ENCODE results near the gene GBP3.
"Not testable (repeated sequence)": the region's sequence is repeated elsewhere in the genome, so short reads cannot be mapped to it uniquely, and the experiment has no call there.

The GBP3 gene

DNA sequence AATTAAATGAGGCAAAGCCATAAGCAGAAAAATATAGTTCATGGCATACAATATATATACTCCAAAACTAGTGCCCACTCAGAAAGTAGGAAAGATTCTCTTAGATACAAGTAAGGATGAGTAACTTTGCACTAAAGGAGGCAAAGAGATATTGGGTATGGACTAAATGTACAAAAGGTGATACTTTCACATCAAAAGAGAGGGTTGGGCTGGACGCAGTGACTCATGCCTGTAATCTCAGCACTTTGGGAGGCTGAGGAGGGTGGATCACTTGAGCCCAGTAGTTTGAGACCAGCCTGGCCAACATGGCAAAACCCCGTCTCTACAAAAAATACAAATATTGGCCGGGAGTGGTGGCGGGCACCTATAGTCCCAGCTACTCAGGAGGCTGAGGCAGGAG lies 37.0 kb downstream of the GBP3 start:
- Histone ChIP-seq H3K27ac (ENCODE audit: low read length) (no peak overlapping the region), H3K4me1 (ENCODE audit: control insufficient read depth, low read depth, low read length) (no peaks in the 10 kb centered on the region), H3K4me3 (ENCODE audit: low read length) (no peak overlapping the region), H3K9ac (ENCODE audit: low read length) (no peak overlapping the region), H3K36me3 (ENCODE audit: control insufficient read depth, low read depth, low read length) (peaks cover 36% of the 10 kb centered on the region), H3K27me3 (ENCODE audit: control insufficient read depth, insufficient read depth, low read length) (no peaks in the 10 kb centered on the region), H3K9me3 (ENCODE audit: control insufficient read depth, low read depth, low read length) (no peaks in the 10 kb centered on the region)

GRCh38 chr1:88985032-88985431 lies 37.6 kb downstream of the GBP3 start:
- H3K36me3 ChIP-seq (ENCODE audit: control insufficient read depth, low read depth, low read length) = peaks cover 36% of the 10 kb centered on the region
- no peak overlapping the region for H3K27ac ChIP-seq (ENCODE audit: low read length)
- H3K27me3 ChIP-seq (ENCODE audit: control insufficient read depth, insufficient read depth, low read length) = no peaks in the 10 kb centered on the region
- H3K4me3 ChIP-seq (ENCODE audit: low read length) = no peak overlapping the region
- H3K9me3 ChIP-seq (ENCODE audit: control insufficient read depth, low read depth, low read length) = no peaks in the 10 kb centered on the region
- H3K4me1 ChIP-seq (ENCODE audit: control insufficient read depth, low read depth, low read length) = no peaks in the 10 kb centered on the region
- H3K9ac ChIP-seq (ENCODE audit: low read length) = no peak overlapping the region

GRCh38 chr1:88984569-88984968 lies 38.1 kb downstream of the GBP3 start:
- no peaks in the 10 kb centered on the region for H3K27me3 ChIP-seq (ENCODE audit: control insufficient read depth, insufficient read depth, low read length)
- H3K36me3 ChIP-seq (ENCODE audit: control insufficient read depth, low read depth, low read length) = peaks cover 36% of the 10 kb centered on the region
- H3K9me3 ChIP-seq (ENCODE audit: control insufficient read depth, low read depth, low read length) = no peaks in the 10 kb centered on the region
- H3K4me1 ChIP-seq (ENCODE audit: control insufficient read depth, low read depth, low read length) = no peaks in the 10 kb centered on the region
- H3K27ac ChIP-seq (ENCODE audit: low read length) = no peak overlapping the region
- no peak overlapping the region for H3K9ac ChIP-seq (ENCODE audit: low read length)
- H3K4me3 ChIP-seq (ENCODE audit: low read length) = no peak overlapping the region

GRCh38 chr1:88983791-88984559 lies 38.7 kb downstream of the GBP3 start:
- Histone ChIP-seq H3K36me3 (ENCODE audit: control insufficient read depth, low read depth, low read length) (peaks cover 36% of the 10 kb centered on the region), H3K9me3 (ENCODE audit: control insufficient read depth, low read depth, low read length) (no peaks in the 10 kb centered on the region), H3K4me1 (ENCODE audit: control insufficient read depth, low read depth, low read length) (no peaks in the 10 kb centered on the region), H3K9ac (ENCODE audit: low read length) (no peak overlapping the region), H3K27me3 (ENCODE audit: control insufficient read depth, insufficient read depth, low read length) (no peaks in the 10 kb centered on the region), H3K4me3 (ENCODE audit: low read length) (no peak overlapping the region), H3K27ac (ENCODE audit: low read length) (no peak overlapping the region)

DNA sequence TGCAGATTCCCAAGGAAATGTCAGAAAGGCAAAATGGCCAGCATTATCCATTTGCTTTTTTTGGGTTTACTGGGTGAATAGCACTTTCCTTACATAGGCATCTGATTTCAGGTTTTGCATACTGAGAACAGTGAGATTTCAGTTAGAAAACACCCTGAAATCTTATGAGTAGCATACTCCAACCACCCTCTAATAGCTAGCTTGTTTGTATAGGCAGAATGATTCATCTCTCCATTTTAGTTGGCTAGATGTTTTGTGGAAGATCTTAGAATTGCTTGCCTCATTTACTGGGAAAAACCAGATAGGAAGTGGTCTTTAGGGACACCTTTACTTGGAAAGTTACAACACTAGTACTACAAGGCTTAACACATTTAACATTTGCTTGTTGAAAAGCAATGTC lies 40.6 kb downstream of the GBP3 start:
- Histone ChIP-seq H3K27me3 (ENCODE audit: control insufficient read depth, insufficient read depth, low read length) (no peaks in the 10 kb centered on the region), H3K9ac (ENCODE audit: low read length) (no peak overlapping the region), H3K27ac (ENCODE audit: low read length) (no peak overlapping the region), H3K9me3 (ENCODE audit: control insufficient read depth, low read depth, low read length) (no peaks in the 10 kb centered on the region), H3K36me3 (ENCODE audit: control insufficient read depth, low read depth, low read length) (peaks cover 25% of the 10 kb centered on the region), H3K4me1 (ENCODE audit: control insufficient read depth, low read depth, low read length) (no peaks in the 10 kb centered on the region), H3K4me3 (ENCODE audit: low read length) (no peak overlapping the region)

DNA sequence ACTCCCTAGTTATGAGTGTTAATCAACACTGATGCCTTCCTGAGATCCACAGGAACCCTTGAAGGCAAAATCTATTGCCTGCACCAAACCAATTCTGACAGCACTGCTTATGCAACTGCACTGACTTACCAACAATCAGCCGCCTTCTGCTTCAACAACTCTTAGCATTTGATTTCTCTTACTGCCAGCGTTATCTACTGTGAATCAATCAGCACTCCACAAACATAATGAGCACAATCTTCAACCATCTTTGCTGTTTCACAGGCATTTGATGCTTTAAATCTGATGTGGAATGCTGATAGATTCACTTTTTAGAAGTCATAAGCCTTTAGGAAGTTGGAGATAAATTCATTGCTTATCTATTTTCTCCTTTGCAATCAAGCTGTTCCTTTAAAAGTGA lies 41.2 kb downstream of the GBP3 start:
- peaks cover 20% of the 10 kb centered on the region for H3K36me3 ChIP-seq (ENCODE audit: control insufficient read depth, low read depth, low read length)
- not testable (repeated sequence) for H3K27me3 ChIP-seq (ENCODE audit: control insufficient read depth, insufficient read depth, low read length); H3K9me3 ChIP-seq (ENCODE audit: control insufficient read depth, low read depth, low read length); H3K9ac ChIP-seq (ENCODE audit: low read length); H3K4me1 ChIP-seq (ENCODE audit: control insufficient read depth, low read depth, low read length); H3K4me3 ChIP-seq (ENCODE audit: low read length); H3K27ac ChIP-seq (ENCODE audit: low read length)

GRCh38 chr1:88980870-88981269 lies 41.8 kb downstream of the GBP3 start:
- no peaks in the 10 kb centered on the region for H3K9me3 ChIP-seq (ENCODE audit: control insufficient read depth, low read depth, low read length)
- H3K36me3 ChIP-seq (ENCODE audit: control insufficient read depth, low read depth, low read length) = peaks cover 18% of the 10 kb centered on the region
- no peak overlapping the region for H3K4me3 ChIP-seq (ENCODE audit: low read length)
- H3K27me3 ChIP-seq (ENCODE audit: control insufficient read depth, insufficient read depth, low read length) = no peaks in the 10 kb centered on the region
- H3K4me1 ChIP-seq (ENCODE audit: control insufficient read depth, low read depth, low read length) = no peaks in the 10 kb centered on the region
- no peak overlapping the region for H3K27ac ChIP-seq (ENCODE audit: low read length)
- no peak overlapping the region for H3K9ac ChIP-seq (ENCODE audit: low read length)

DNA sequence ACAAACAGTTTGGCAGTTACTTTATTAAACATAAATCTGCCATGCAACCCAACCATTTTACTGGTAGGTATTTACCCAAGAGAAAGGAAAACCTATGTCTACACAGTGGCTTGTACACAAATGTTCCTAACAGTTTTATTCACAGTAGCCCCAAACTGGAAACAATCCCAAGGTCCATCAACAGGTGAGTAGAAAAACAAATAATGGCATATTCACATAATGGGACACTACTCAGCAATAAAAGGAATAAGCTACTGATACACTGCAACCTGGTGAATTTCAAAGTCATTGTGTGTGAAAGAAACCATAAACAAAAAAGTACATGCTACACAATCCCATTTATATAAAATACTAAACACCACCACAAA lies 42.9 kb downstream of the GBP3 start:
- Histone ChIP-seq H3K36me3 (ENCODE audit: control insufficient read depth, low read depth, low read length) (peaks cover 15% of the 10 kb centered on the region), H3K9me3 (ENCODE audit: control insufficient read depth, low read depth, low read length) (no peaks in the 10 kb centered on the region), H3K27ac (ENCODE audit: low read length) (no peak overlapping the region), H3K27me3 (ENCODE audit: control insufficient read depth, insufficient read depth, low read length) (no peaks in the 10 kb centered on the region), H3K4me3 (ENCODE audit: low read length) (no peak overlapping the region), H3K4me1 (ENCODE audit: control insufficient read depth, low read depth, low read length) (no peaks in the 10 kb centered on the region), H3K9ac (ENCODE audit: low read length) (no peak overlapping the region)

DNA sequence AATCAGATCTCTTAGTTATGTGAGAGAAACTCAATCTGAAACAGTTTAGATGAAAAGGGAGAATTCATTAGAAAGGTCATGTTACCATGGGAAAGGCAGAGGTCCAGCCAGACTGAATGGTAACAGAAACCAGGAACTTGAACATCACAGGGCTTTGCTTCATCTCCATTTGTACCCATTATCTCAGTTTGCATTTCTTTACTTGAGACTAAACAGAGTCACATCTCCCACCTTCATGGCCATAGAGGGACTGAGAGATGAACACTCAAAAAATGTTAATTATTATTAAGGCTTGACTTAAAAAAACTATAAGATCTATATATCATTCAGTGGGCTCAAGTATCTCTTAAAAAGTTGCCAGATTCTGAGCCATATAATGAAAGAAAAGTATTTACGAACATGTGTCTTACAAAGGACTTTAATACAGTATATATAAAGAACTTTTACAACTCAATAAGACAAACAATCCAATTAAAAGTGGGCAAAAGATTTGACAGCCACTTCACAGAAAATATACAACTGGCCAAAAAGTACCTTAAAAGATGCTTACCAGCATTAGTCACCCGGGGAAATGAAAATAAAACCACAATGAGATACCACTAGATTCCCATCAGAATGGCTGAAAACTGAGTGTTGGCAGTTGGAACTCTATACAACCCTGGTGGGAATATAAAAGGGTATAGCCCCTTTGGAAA lies 43.5 kb downstream of the GBP3 start:
- Histone ChIP-seq H3K4me1 (ENCODE audit: control insufficient read depth, low read depth, low read length) (no peaks in the 10 kb centered on the region), H3K27ac (ENCODE audit: low read length) (no peak overlapping the region), H3K9ac (ENCODE audit: low read length) (no peak overlapping the region), H3K36me3 (ENCODE audit: control insufficient read depth, low read depth, low read length) (peaks cover 15% of the 10 kb centered on the region), H3K4me3 (ENCODE audit: low read length) (no peak overlapping the region), H3K9me3 (ENCODE audit: control insufficient read depth, low read depth, low read length) (no peaks in the 10 kb centered on the region), H3K27me3 (ENCODE audit: control insufficient read depth, insufficient read depth, low read length) (no peaks in the 10 kb centered on the region)

GRCh38 chr1:88976235-88976634 lies 46.4 kb downstream of the GBP3 start:
- no peak overlapping the region for H3K4me3 ChIP-seq (ENCODE audit: low read length)
- peaks cover 4% of the 10 kb centered on the region for H3K36me3 ChIP-seq (ENCODE audit: control insufficient read depth, low read depth, low read length)
- no peaks in the 10 kb centered on the region for H3K9me3 ChIP-seq (ENCODE audit: control insufficient read depth, low read depth, low read length)
- H3K4me1 ChIP-seq (ENCODE audit: control insufficient read depth, low read depth, low read length) = no peaks in the 10 kb centered on the region
- no peaks in the 10 kb centered on the region for H3K27me3 ChIP-seq (ENCODE audit: control insufficient read depth, insufficient read depth, low read length)
- H3K9ac ChIP-seq (ENCODE audit: low read length) = no peak overlapping the region
- H3K27ac ChIP-seq (ENCODE audit: low read length) = no peak overlapping the region

DNA sequence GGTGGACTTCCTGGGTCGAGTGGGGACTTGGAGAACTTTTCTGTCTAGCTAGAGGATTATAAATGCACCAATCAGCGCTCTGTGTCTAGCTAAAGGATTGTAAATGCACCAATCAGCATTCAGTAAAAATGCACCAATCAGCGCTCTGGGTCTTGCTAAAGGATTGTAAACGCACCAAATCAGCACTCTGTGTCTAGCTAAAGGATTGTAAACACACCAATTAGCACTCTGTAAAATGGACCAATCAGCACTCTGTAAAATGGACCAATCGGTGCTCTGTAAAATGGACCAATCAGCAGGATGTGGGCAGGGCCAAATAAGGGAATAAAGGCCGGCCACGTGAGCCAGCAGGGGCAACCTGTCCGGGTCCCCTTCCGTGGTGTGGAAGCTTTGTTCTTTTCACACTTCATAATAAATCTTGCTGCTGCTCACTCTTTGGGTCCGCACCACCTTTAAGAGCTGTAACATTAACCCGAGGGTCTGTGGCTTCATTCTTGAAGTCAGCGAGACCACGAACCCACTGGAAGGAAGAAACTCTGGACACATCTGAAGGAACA lies 48.0 kb downstream of the GBP3 start:
- not testable (repeated sequence) for H3K4me1 ChIP-seq (ENCODE audit: control insufficient read depth, low read depth, low read length); H3K36me3 ChIP-seq (ENCODE audit: control insufficient read depth, low read depth, low read length); H3K4me3 ChIP-seq (ENCODE audit: low read length); H3K9ac ChIP-seq (ENCODE audit: low read length); H3K27me3 ChIP-seq (ENCODE audit: control insufficient read depth, insufficient read depth, low read length); H3K9me3 ChIP-seq (ENCODE audit: control insufficient read depth, low read depth, low read length); H3K27ac ChIP-seq (ENCODE audit: low read length)

All from iPS-18a (cell line).